Rectal smooth muscle tissue (tissue), 1 donor: ENCODE data around the gene ARFRP1.
A peak's percentile ranks its signal among the peaks of the same experiment; 100 is the strongest.

Experiments used
- H3K27ac ChIP-seq: one replicate; pipeline ENCODE4 v1.7.0; 2013; ENCODE audit warnings: low read depth, low read length, inconsistent platforms
- H3K27me3 ChIP-seq: one replicate; pipeline ENCODE4 v1.7.0; 2013; ENCODE audit warnings: low read length; ENCODE audit not compliant: control insufficient read depth, insufficient read depth
- H3K36me3 ChIP-seq: one replicate; pipeline ENCODE4 v1.7.0; 2013; ENCODE audit warnings: low read length; ENCODE audit not compliant: control insufficient read depth, insufficient read depth
- H3K4me1 ChIP-seq: one replicate; pipeline ENCODE4 v1.7.0; 2013; ENCODE audit warnings: low read length; ENCODE audit not compliant: control insufficient read depth, insufficient read depth
- H3K4me3 ChIP-seq: one replicate; pipeline ENCODE4 v1.7.0; 2013; ENCODE audit warnings: low read length
- H3K9ac ChIP-seq: one replicate; pipeline ENCODE4 v1.7.0; 2013; ENCODE audit warnings: low read length

ARFRP1 gene

GRCh38 chr20:63748070-63748933 is 40.5 kb upstream of the ARFRP1 start:
- no peak overlapping the region for H3K27ac ChIP-seq
- H3K36me3 ChIP-seq: peaks cover 2% of the 10 kb centered on the region
- H3K4me3 ChIP-seq: no peak overlapping the region
- H3K9ac ChIP-seq: no peak overlapping the region
- no peaks in the 10 kb centered on the region for H3K4me1 ChIP-seq
- no peaks in the 10 kb centered on the region for H3K27me3 ChIP-seq

- H3K27ac ChIP-seq: no peak overlapping the region
- peaks cover 2% of the 10 kb centered on the region for H3K36me3 ChIP-seq
- H3K27me3 ChIP-seq: no peaks in the 10 kb centered on the region
- H3K4me1 ChIP-seq: no peaks in the 10 kb centered on the region
- H3K9ac ChIP-seq: no peak overlapping the region
- no peak overlapping the region for H3K4me3 ChIP-seq
Measured at GRCh38 chr20:63747622-63748069, 39.9 kb upstream of the ARFRP1 start.

GRCh38 chr20:63746751-63747315 is 39.1 kb upstream of the ARFRP1 start:
- H3K27ac ChIP-seq: no peak overlapping the region
- no peak overlapping the region for H3K9ac ChIP-seq
- H3K36me3 ChIP-seq: peaks cover 2% of the 10 kb centered on the region
- H3K27me3 ChIP-seq: no peaks in the 10 kb centered on the region
- H3K4me3 ChIP-seq: no peak overlapping the region
- H3K4me1 ChIP-seq: no peaks in the 10 kb centered on the region

GRCh38 chr20:63745961-63746731 is 38.4 kb upstream of the ARFRP1 start:
- Histone ChIP-seq H3K4me1 (peaks cover 5% of the 10 kb centered on the region), H3K36me3 (peaks cover 2% of the 10 kb centered on the region), H3K4me3 (no peak overlapping the region), H3K9ac (no peak overlapping the region), H3K27me3 (no peaks in the 10 kb centered on the region), H3K27ac (no peak overlapping the region)

GRCh38 chr20:63745424-63745805 is 37.6 kb upstream of the ARFRP1 start:
- Histone ChIP-seq H3K4me1 (peaks cover 6% of the 10 kb centered on the region), H3K27ac (no peak overlapping the region), H3K4me3 (no peak overlapping the region), H3K36me3 (peaks cover 2% of the 10 kb centered on the region), H3K27me3 (no peaks in the 10 kb centered on the region), H3K9ac (no peak overlapping the region)

GRCh38 chr20:63744574-63745423 is 37.0 kb upstream of the ARFRP1 start:
- Histone ChIP-seq H3K4me1 (peaks cover 6% of the 10 kb centered on the region), H3K4me3 (no peak overlapping the region), H3K9ac (no peak overlapping the region), H3K27ac (no peak overlapping the region), H3K27me3 (no peaks in the 10 kb centered on the region), H3K36me3 (peaks cover 2% of the 10 kb centered on the region)

- no peak overlapping the region for H3K27ac ChIP-seq
- peaks cover 2% of the 10 kb centered on the region for H3K36me3 ChIP-seq
- no peak overlapping the region for H3K4me3 ChIP-seq
- H3K4me1 ChIP-seq: peaks cover 6% of the 10 kb centered on the region
- no peaks in the 10 kb centered on the region for H3K27me3 ChIP-seq
- no peak overlapping the region for H3K9ac ChIP-seq
Measured at GRCh38 chr20:63744158-63744557, 36.4 kb upstream of the ARFRP1 start.

GRCh38 chr20:63743210-63743970 is 35.6 kb upstream of the ARFRP1 start:
- Histone ChIP-seq H3K9ac (no peak overlapping the region), H3K36me3 (peaks cover 2% of the 10 kb centered on the region), H3K27me3 (no peaks in the 10 kb centered on the region), H3K4me1 (peaks cover 8% of the 10 kb centered on the region), H3K4me3 (no peak overlapping the region), H3K27ac (no peak overlapping the region)

GRCh38 chr20:63742381-63743024 is 34.7 kb upstream of the ARFRP1 start:
- H3K9ac ChIP-seq: no peak overlapping the region

GRCh38 chr20:63741676-63742380 is 34.1 kb upstream of the ARFRP1 start:
- peak overlapping the region; percentile 96 for H3K27ac ChIP-seq
- no peaks in the 10 kb centered on the region for H3K27me3 ChIP-seq
- H3K9ac ChIP-seq: no peak overlapping the region
- peak overlapping the region; percentile 70 for H3K4me3 ChIP-seq
- H3K4me1 ChIP-seq: peaks cover 11% of the 10 kb centered on the region
- H3K36me3 ChIP-seq: peaks cover 2% of the 10 kb centered on the region

More at GRCh38 chr20:63742381-63743024, 34.7 kb upstream of the ARFRP1 start:
- no peaks in the 10 kb centered on the region for H3K27me3 ChIP-seq
- peaks cover 2% of the 10 kb centered on the region for H3K36me3 ChIP-seq
- peaks cover 11% of the 10 kb centered on the region for H3K4me1 ChIP-seq
- H3K4me3 ChIP-seq: no peak overlapping the region
- no peak overlapping the region for H3K27ac ChIP-seq

- H3K9ac ChIP-seq: no peak overlapping the region
- H3K27me3 ChIP-seq: no peaks in the 10 kb centered on the region
- H3K36me3 ChIP-seq: peaks cover under 1% of the 10 kb centered on the region
- H3K4me3 ChIP-seq: peak overlapping the region; percentile 70
- H3K4me1 ChIP-seq: peaks cover 11% of the 10 kb centered on the region
- peak overlapping the region; percentile 96 for H3K27ac ChIP-seq
Measured at GRCh38 chr20:63741354-63741675, 33.5 kb upstream of the ARFRP1 start.
